ENCODE data around the gene TMEM238.
"Not testable (repeated sequence)": the region's sequence is repeated elsewhere in the genome, so short reads cannot be mapped to it uniquely, and the experiment has no call there.

The TMEM238 gene

GRCh38 chr19:55341171-55341588 lies 42.9 kb downstream of the TMEM238 start:
- DNase-seq (ENCODE audit: low read depth in 2 of 2, low spot score in 1 of 2) = no peak

GRCh38 chr19:55340784-55341147 lies 43.3 kb downstream of the TMEM238 start:
- DNase-seq (ENCODE audit: low read depth in 2 of 2, low spot score in 1 of 2) = no peak

DNA sequence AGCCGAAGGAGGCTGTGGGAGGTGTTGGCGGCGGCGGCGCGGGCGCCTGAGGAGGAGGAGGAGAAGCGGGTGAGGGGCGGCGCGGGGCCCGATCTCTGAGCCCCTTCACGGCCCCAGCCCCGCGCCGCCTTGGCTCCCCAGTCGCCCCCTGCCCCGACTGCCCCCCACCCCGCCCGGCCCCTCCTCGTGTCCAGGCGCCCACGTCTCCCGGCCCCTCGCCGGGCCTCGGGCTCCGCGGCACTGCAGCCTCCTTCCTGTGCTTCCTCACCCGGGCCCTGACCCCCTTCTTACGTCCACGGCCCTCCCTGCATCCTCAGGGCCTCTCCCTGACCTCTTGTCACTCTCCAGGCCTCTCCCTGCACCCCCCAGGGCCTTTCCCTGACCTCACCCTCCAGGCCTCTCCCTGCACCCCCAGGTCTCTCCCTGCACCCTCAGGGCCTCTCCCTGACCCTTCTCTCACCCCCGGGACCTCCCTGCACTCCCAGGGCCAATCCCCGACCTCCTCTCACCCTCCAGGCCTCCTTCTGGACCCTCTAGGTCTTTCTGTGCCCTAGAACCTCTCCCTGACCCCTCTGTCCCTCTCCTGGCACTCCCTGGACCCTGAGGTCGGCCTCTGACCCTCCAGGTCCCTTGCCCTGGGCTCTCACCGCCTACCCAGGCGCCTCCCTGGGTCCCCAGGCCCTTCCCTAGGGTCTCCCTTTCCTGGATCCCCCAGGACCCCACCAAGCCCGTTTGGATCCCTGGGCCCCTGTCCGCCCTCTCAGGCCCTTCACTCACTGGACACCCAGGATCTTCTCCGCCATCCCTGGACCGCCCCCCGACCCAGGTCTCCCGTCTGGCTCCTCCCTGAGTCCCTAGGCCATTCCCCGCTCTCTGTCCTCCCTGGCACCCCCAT lies 44.0 kb downstream of the TMEM238 start:
- DNase-seq (ENCODE audit: low read depth in 2 of 2, low spot score in 1 of 2) = no peak

GRCh38 chr19:55339105-55339888 lies 44.8 kb downstream of the TMEM238 start, which contains the start of gene KMT5C:
KMT5C (plus strand) TSS chr19:55339876; CDS start chr19:55341937, 2,061 bp downstream.
- DNase-seq (ENCODE audit: low read depth in 2 of 2, low spot score in 1 of 2) = peak; percentile 100

GRCh38 chr19:55336101-55336500 lies 48.0 kb downstream of the TMEM238 start:
- no peak for DNase-seq (ENCODE audit: low read depth in 2 of 2, low spot score in 1 of 2)

DNA sequence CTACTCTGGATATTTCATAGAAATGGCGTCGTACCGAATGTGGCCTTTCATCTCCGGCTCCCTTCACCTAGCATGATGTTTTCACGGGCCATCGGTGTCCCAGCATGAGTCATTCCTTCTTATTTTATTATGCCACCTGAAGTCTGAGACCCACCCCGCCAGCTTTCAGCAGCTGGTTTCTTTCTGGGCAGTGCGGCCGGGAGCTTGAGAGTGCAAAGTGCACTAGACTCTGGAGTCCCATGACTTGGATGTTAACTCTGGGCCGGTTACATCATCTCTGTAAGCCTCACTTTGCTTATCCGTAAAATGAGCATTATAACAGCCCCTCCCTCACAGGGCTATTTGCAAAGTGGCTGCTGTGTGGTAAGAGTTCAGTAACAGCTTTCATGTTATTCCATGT lies 50.2 kb downstream of the TMEM238 start:
- DNase-seq (ENCODE audit: low read depth in 2 of 2, low spot score in 1 of 2) = no peak

DNA sequence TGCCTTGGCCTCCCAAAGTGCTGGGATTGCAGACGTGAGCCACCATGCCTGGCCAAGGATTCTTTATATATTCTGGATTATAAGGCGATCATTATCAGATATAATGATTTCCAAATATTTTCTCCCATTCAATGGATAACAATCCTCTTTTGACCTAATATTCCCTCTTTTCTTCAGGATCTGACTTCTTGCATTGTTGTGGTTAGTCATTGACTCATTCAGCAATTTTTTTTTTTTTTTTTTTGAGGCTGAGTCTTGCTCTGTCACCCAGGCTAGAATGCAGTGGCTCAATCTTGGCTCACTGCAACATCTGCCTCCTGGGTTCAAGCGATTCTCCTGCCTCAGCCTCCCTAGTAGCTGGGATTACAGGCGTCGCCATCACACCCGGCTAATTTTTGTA lies 54.3 kb downstream of the TMEM238 start:
- DNase-seq (ENCODE audit: low read depth in 2 of 2, low spot score in 1 of 2) = not testable (repeated sequence)
